Fibroblast of pulmonary artery (primary cell): ENCODE measurements around the gene FJX1.
"Not testable (repeated sequence)": the region's sequence is repeated elsewhere in the genome, so short reads cannot be mapped to it uniquely, and the experiment has no call there.

Experiments used
- DNase-seq: peaks from one replicate; pipeline ENCODE4 v3.0.0-alpha.2; 2010; ENCODE audit warnings: low read depth
- H3K4me3 ChIP-seq: replicated peaks from 2 replicates; pipeline ENCODE4 v1.5.1; 2011; ENCODE audit warnings: low read depth, mild to moderate bottlenecking, control low read depth, low read length, moderate library complexity
- TF ChIP-seq, protein P1 (sequence below): IDR thresholded peaks from 2 replicates; pipeline ENCODE4 v1.5.1; 2011; ENCODE audit warnings: mild to moderate bottlenecking, control low read depth, low read length, inconsistent platforms; ENCODE audit errors: missing control alignments

Gene FJX1

GRCh38 chr11:35662649-35663407 lies 44.6 kb downstream of the FJX1 start, which contains the start of gene TRIM44:
TRIM44 (plus strand) TSS chr11:35662775; CDS start chr11:35663112, 337 bp downstream.
- DNase-seq = peak; percentile 85
- H3K4me3 ChIP-seq = peak within 1 kb of the TSS; percentile 63
- TF ChIP-seq, protein P1, sequence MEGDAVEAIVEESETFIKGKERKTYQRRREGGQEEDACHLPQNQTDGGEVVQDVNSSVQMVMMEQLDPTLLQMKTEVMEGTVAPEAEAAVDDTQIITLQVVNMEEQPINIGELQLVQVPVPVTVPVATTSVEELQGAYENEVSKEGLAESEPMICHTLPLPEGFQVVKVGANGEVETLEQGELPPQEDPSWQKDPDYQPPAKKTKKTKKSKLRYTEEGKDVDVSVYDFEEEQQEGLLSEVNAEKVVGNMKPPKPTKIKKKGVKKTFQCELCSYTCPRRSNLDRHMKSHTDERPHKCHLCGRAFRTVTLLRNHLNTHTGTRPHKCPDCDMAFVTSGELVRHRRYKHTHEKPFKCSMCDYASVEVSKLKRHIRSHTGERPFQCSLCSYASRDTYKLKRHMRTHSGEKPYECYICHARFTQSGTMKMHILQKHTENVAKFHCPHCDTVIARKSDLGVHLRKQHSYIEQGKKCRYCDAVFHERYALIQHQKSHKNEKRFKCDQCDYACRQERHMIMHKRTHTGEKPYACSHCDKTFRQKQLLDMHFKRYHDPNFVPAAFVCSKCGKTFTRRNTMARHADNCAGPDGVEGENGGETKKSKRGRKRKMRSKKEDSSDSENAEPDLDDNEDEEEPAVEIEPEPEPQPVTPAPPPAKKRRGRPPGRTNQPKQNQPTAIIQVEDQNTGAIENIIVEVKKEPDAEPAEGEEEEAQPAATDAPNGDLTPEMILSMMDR = no peak

GRCh38 chr11:35663408-35663702 lies 45.1 kb downstream of the FJX1 start:
- TF ChIP-seq, protein P1 = no peak
- peak overlapping the region; percentile 63 for H3K4me3 ChIP-seq
- no peak for DNase-seq

DNA sequence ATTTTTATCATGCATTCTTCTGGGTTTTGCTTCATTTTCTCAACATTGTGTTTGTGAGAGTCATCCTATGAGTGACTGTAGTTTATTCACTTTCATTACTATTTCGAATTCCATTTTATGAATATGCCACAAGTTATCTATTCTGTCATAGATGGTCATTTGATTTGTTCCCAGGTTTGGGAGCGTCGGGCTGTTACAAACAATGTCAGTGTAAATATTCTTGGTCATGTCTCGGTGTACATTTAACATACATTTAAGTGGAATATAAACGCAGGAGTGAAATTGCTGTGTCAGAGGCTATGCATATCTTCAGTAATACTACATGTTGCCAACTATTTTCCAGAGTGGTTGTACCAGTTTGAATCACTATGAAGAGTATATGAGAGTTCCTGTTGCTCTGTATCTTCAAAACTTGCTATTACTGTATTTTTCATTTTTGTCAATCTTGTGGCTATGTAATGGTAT lies 46.7 kb downstream of the FJX1 start:
- no peak overlapping the region for H3K4me3 ChIP-seq
- DNase-seq = peak; percentile 29
- TF ChIP-seq, protein P1 = no peak

- no peak overlapping the region for H3K4me3 ChIP-seq
- DNase-seq = no peak
- TF ChIP-seq, protein P1 = no peak
These were observed 49.0 kb downstream of the FJX1 start for GRCh38 chr11:35667257-35667656.

GRCh38 chr11:35668350-35668749 lies 50.1 kb downstream of the FJX1 start:
- DNase-seq, H3K4me3 ChIP-seq: not testable (repeated sequence)
